BLaER1 (cell line): ENCODE measurements around the gene NKX2-3.

ENCODE experiments used
- H3K27ac ChIP-seq: shearing (Covaris generic); formaldehyde crosslinking; 2 replicates; pipeline ENCODE4 v1.8.1; 2022
- H3K27me3 ChIP-seq: shearing (Covaris generic); formaldehyde crosslinking; 2 replicates; pipeline ENCODE4 v1.8.1; 2022
- H3K36me3 ChIP-seq: shearing (Covaris generic); formaldehyde crosslinking; 2 replicates; pipeline ENCODE4 v1.8.1; 2022
- H3K4me1 ChIP-seq: shearing (Covaris generic); formaldehyde crosslinking; 2 replicates; pipeline ENCODE4 v1.8.1; 2022
- H3K4me2 ChIP-seq: shearing (Covaris generic); formaldehyde crosslinking; 2 replicates; pipeline ENCODE4 v1.8.1; 2022
- H3K4me3 ChIP-seq: shearing (Covaris generic); formaldehyde crosslinking; 2 replicates; pipeline ENCODE4 v1.8.1; 2022
- H3K9ac ChIP-seq: shearing (Covaris generic); formaldehyde crosslinking; 2 replicates; pipeline ENCODE4 v1.8.1; 2022
- H3K9me3 ChIP-seq: shearing (Covaris generic); formaldehyde crosslinking; 2 replicates; pipeline ENCODE4 v1.8.1; 2022
- H4K20me1 ChIP-seq: shearing (Covaris generic); formaldehyde crosslinking; 2 replicates; pipeline ENCODE4 v1.8.1; 2022
- Cebpa-rat ChIP-seq: shearing (Covaris generic); IDR thresholded peaks from 2 replicates; pipeline ENCODE4 v1.8.1; 2022

NKX2-3 gene

GRCh38 chr10:99532687-99533495 is at the start of gene NKX2-3:
NKX2-3 (plus strand) TSS chr10:99532942; CDS start chr10:99533132, 190 bp downstream.
- Histone ChIP-seq H3K27ac (no peak within 1 kb of the TSS), H3K4me3 (0 out of 2 replicates have a peak within 1 kb of the TSS, but pooled peaks have one; percentile 30), H3K9ac (no peak within 1 kb of the TSS), H3K4me1 (peaks cover 30% of the 10 kb centered on the region), H4K20me1 (peaks cover 96% of the 10 kb centered on the region), H3K9me3 (peaks cover 47% of the 10 kb centered on the region), H3K36me3 (no peaks in the 10 kb centered on the region), H3K27me3 (peaks cover 100% of the 10 kb centered on the region), H3K4me2 (peak within 1 kb of the TSS; percentile 25)
- TF ChIP-seq Cebpa-rat, result no peak

- no peaks in the 10 kb centered on the region for H3K4me1 ChIP-seq
- no peaks in the 10 kb centered on the region for H3K36me3 ChIP-seq
- H3K4me2 ChIP-seq, result no peak overlapping the region
- H3K27me3 ChIP-seq, result no peaks in the 10 kb centered on the region
- no peaks in the 10 kb centered on the region for H3K9me3 ChIP-seq
- H3K4me3 ChIP-seq, result no peak overlapping the region
- no peak for TF ChIP-seq Cebpa-rat
- H3K27ac ChIP-seq, result no peak overlapping the region
- H3K9ac ChIP-seq, result no peak overlapping the region
- H4K20me1 ChIP-seq, result no peaks in the 10 kb centered on the region
Measured at GRCh38 chr10:99484626-99485581, 47.8 kb upstream of the NKX2-3 start.

DNA sequence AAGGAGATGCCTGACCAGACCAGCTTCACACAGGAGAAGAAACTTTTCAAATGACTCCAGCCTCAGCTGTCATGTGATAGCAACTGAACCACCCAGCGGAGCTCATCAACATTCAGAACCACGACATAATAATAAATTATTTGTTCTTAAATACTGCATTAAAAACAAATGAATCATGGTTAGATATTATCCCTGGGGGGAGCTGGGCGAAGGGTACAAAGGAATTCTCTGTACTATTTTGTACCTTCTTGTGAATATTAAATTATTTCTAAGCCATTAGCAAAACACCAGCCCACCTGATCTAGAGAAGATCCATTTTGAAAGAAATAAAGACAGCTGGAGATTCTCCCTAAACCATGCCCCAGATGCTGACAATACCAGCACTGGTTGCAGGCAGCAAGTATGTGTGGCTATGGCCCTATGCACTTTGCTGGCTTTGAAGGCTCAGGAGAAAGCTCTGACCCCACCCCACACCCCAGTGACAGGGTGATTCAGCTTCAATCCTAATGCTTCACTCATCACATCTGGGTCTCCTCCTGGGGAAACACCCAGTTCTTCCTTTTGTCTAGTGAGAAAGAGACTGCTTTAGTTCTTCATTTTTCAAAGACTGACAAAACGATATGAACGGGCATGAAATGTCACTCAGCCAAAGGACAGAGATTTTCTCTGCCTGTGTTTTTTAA is 45.5 kb upstream of the NKX2-3 start:
- no peaks in the 10 kb centered on the region for H3K27me3 ChIP-seq
- no peak for TF ChIP-seq Cebpa-rat
- no peak overlapping the region for H3K9ac ChIP-seq
- H3K27ac ChIP-seq, result no peak overlapping the region
- no peak overlapping the region for H3K4me3 ChIP-seq
- no peaks in the 10 kb centered on the region for H3K36me3 ChIP-seq
- H4K20me1 ChIP-seq, result no peaks in the 10 kb centered on the region
- H3K4me1 ChIP-seq, result no peaks in the 10 kb centered on the region
- H3K9me3 ChIP-seq, result no peaks in the 10 kb centered on the region
- no peak overlapping the region for H3K4me2 ChIP-seq

GRCh38 chr10:99489271-99489670 is 43.5 kb upstream of the NKX2-3 start:
- no peaks in the 10 kb centered on the region for H3K27me3 ChIP-seq
- TF ChIP-seq Cebpa-rat, result no peak
- H3K4me2 ChIP-seq, result no peak overlapping the region
- no peaks in the 10 kb centered on the region for H3K4me1 ChIP-seq
- H4K20me1 ChIP-seq, result no peaks in the 10 kb centered on the region
- no peak overlapping the region for H3K27ac ChIP-seq
- no peak overlapping the region for H3K4me3 ChIP-seq
- no peaks in the 10 kb centered on the region for H3K36me3 ChIP-seq
- H3K9ac ChIP-seq, result no peak overlapping the region
- no peaks in the 10 kb centered on the region for H3K9me3 ChIP-seq

- Histone ChIP-seq H3K4me3 (no peak overlapping the region), H3K27ac (no peak overlapping the region), H3K4me2 (no peak overlapping the region), H3K4me1 (no peaks in the 10 kb centered on the region), H3K27me3 (no peaks in the 10 kb centered on the region), H3K9me3 (peaks cover 5% of the 10 kb centered on the region; the same call in 1 of the 2 replicates), H4K20me1 (no peaks in the 10 kb centered on the region), H3K36me3 (no peaks in the 10 kb centered on the region), H3K9ac (no peak overlapping the region)
- TF ChIP-seq Cebpa-rat, result no peak
Measured at GRCh38 chr10:99497343-99498025, 35.3 kb upstream of the NKX2-3 start.

DNA sequence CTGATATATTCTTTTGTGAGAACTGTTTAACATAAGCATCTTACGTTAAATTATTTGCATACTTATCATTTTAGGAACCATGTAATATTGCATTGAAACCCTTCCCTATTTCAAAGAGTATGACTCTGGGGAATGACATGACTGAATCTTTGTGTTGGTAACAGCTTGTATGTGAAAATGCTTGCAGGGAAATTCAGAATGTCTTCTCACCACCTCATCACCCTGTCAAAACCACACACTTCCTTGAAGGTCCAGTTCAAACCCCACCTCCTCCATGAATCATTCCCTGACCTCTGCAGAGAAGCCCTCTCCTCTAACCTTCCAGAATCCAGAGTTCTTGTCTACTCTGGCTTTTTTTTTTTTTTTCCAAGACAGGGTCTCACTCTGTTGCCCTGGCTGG is 26.3 kb upstream of the NKX2-3 start:
- H3K27ac ChIP-seq, result no peak overlapping the region
- no peak overlapping the region for H3K4me3 ChIP-seq
- H3K27me3 ChIP-seq, result no peaks in the 10 kb centered on the region
- TF ChIP-seq Cebpa-rat, result no peak
- no peak overlapping the region for H3K9ac ChIP-seq
- no peak overlapping the region for H3K4me2 ChIP-seq
- H3K9me3 ChIP-seq, result no peaks in the 10 kb centered on the region
- no peaks in the 10 kb centered on the region for H3K36me3 ChIP-seq
- no peaks in the 10 kb centered on the region for H3K4me1 ChIP-seq
- H4K20me1 ChIP-seq, result no peaks in the 10 kb centered on the region

DNA sequence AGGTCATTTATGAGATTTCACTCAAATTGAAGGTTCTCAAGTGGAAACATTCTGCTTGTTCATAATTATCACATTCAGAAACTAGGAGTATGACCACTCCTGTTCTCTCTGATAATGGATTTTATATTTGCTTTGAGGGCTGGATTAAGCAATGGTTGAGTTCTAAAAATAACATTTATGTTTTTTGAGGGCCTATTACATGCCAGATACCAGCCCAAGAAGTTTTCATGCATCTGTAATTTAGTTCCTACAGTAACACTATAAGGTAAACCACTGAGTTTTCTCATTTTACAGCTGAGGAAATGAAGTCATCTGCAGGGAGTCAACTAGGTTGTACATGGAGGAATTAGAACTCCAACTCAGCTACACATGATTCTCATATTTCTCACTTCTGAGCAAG is 25.5 kb upstream of the NKX2-3 start:
- H3K9ac ChIP-seq, result no peak overlapping the region
- no peaks in the 10 kb centered on the region for H3K9me3 ChIP-seq
- no peak overlapping the region for H3K4me2 ChIP-seq
- no peak for TF ChIP-seq Cebpa-rat
- no peaks in the 10 kb centered on the region for H3K27me3 ChIP-seq
- no peak overlapping the region for H3K27ac ChIP-seq
- no peaks in the 10 kb centered on the region for H4K20me1 ChIP-seq
- H3K4me1 ChIP-seq, result no peaks in the 10 kb centered on the region
- H3K36me3 ChIP-seq, result no peaks in the 10 kb centered on the region
- no peak overlapping the region for H3K4me3 ChIP-seq

DNA sequence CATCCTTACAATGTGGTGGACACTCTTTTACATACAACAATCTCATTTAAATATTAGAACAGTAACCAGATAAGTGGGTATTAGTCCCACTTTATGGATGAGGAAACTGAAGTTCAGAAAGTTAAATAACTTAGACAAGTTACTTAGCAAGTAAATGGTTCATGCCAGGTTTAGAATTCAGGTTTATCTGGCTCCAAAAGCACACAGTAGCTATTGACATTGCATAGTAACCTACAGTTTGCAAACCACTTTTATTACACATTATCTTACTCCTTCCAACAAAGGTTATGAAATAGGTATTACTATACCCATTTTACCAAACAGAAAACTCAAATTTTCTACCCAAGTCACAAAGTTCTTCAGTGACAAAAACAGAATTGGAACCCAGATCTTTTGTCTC is 19.7 kb upstream of the NKX2-3 start:
- Histone ChIP-seq H3K4me1 (no peaks in the 10 kb centered on the region), H3K9me3 (no peaks in the 10 kb centered on the region), H3K27ac (no peak overlapping the region), H4K20me1 (no peaks in the 10 kb centered on the region), H3K36me3 (no peaks in the 10 kb centered on the region), H3K4me3 (no peak overlapping the region), H3K4me2 (no peak overlapping the region), H3K27me3 (no peaks in the 10 kb centered on the region), H3K9ac (no peak overlapping the region)
- no peak for TF ChIP-seq Cebpa-rat

DNA sequence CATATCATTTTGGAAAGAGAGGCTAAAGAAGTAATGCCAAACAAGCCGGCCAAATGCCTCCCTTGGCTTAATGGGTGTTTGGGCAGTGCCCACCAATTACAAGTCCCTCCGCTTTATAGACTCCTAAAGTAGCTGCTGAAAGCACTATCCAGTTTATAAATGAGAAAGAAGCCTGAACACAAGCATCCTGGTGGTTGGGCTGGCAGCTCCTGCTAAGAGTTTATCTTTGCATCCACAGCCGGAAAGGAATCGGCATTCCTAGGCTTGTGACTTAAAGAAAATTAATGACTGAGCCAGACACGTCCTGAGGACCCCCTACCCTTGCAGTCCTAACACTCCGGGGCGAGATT is 13.1 kb upstream of the NKX2-3 start:
- no peaks in the 10 kb centered on the region for H4K20me1 ChIP-seq
- H3K9ac ChIP-seq, result no peak overlapping the region
- no peaks in the 10 kb centered on the region for H3K36me3 ChIP-seq
- H3K4me1 ChIP-seq, result no peaks in the 10 kb centered on the region
- H3K4me3 ChIP-seq, result no peak overlapping the region
- H3K27me3 ChIP-seq, result peaks cover 32% of the 10 kb centered on the region
- H3K4me2 ChIP-seq, result no peak overlapping the region
- no peak for TF ChIP-seq Cebpa-rat
- H3K9me3 ChIP-seq, result peaks cover 30% of the 10 kb centered on the region
- no peak overlapping the region for H3K27ac ChIP-seq
